Measurements from ENCODE around the gene ESR1. TPM values are rescaled to one million over a fixed set of nuclear protein-coding genes. Genes with fewer than 3 reads are reported as not detected.

The ESR1 gene
- total RNA-seq, 1 experiment from 2014 or later, result not detected

- Histone ChIP-seq H3K36me3 (no peaks in the 10 kb centered on the region), H3K4me3 (no peak overlapping the region), H3K9me3 (replicated peaks) (no peaks in the 10 kb centered on the region), H3K4me1 (replicated peaks) (no peaks in the 10 kb centered on the region), H3K27ac (no peak overlapping the region), H3K27me3 (replicated peaks) (no peaks in the 10 kb centered on the region)
- DNase-seq (ENCODE audit: low read depth in 1 of 2, low spot score in 2 of 2), result no peak
Observed at GRCh38 chr6:152034631-152035030, 227.1 kb downstream of the ESR1 start.

GRCh38 chr6:152046118-152046517 is 238.6 kb downstream of the ESR1 start:
- Histone ChIP-seq H3K36me3 (no peaks in the 10 kb centered on the region), H3K4me1 (replicated peaks) (no peaks in the 10 kb centered on the region), H3K27me3 (replicated peaks) (no peaks in the 10 kb centered on the region), H3K9me3 (replicated peaks) (no peaks in the 10 kb centered on the region), H3K27ac (no peak overlapping the region), H3K4me3 (no peak overlapping the region)
- DNase-seq (ENCODE audit: low read depth in 1 of 2, low spot score in 2 of 2), result no peak

- Histone ChIP-seq H3K27me3 (replicated peaks) (no peaks in the 10 kb centered on the region), H3K9me3 (replicated peaks) (no peaks in the 10 kb centered on the region), H3K36me3 (no peaks in the 10 kb centered on the region), H3K4me1 (replicated peaks) (no peaks in the 10 kb centered on the region), H3K4me3 (no peak overlapping the region), H3K27ac (no peak overlapping the region)
- no peak for DNase-seq (ENCODE audit: low read depth in 1 of 2, low spot score in 2 of 2)
Observed at GRCh38 chr6:152048921-152049320, 241.4 kb downstream of the ESR1 start.

- Histone ChIP-seq H3K9me3 (replicated peaks) (no peaks in the 10 kb centered on the region), H3K4me1 (replicated peaks) (no peaks in the 10 kb centered on the region), H3K36me3 (no peaks in the 10 kb centered on the region), H3K27ac (no peak overlapping the region), H3K4me3 (no peak overlapping the region), H3K27me3 (replicated peaks) (no peaks in the 10 kb centered on the region)
- DNase-seq (ENCODE audit: low read depth in 1 of 2, low spot score in 2 of 2), result no peak
Observed at GRCh38 chr6:152049502-152049901, 242.0 kb downstream of the ESR1 start.

- Histone ChIP-seq H3K27ac (no peak overlapping the region), H3K4me1 (replicated peaks) (no peaks in the 10 kb centered on the region), H3K36me3 (no peaks in the 10 kb centered on the region), H3K9me3 (replicated peaks) (no peaks in the 10 kb centered on the region), H3K4me3 (no peak overlapping the region), H3K27me3 (replicated peaks) (no peaks in the 10 kb centered on the region)
- DNase-seq (ENCODE audit: low read depth in 1 of 2, low spot score in 2 of 2), result no peak
Observed at GRCh38 chr6:152050451-152051195, 243.1 kb downstream of the ESR1 start.

- no peaks in the 10 kb centered on the region for H3K36me3 ChIP-seq
- no peak for DNase-seq (ENCODE audit: low read depth in 1 of 2, low spot score in 2 of 2)
- H3K4me1 ChIP-seq (replicated peaks), result no peaks in the 10 kb centered on the region
- no peak overlapping the region for H3K4me3 ChIP-seq
- no peaks in the 10 kb centered on the region for H3K9me3 ChIP-seq (replicated peaks)
- H3K27me3 ChIP-seq (replicated peaks), result no peaks in the 10 kb centered on the region
- H3K27ac ChIP-seq, result no peak overlapping the region
Observed at GRCh38 chr6:152052061-152052460, 244.6 kb downstream of the ESR1 start.

GRCh38 chr6:152053332-152053731 is 245.8 kb downstream of the ESR1 start:
- DNase-seq (ENCODE audit: low read depth in 1 of 2, low spot score in 2 of 2), result no peak
- no peaks in the 10 kb centered on the region for H3K9me3 ChIP-seq (replicated peaks)
- no peaks in the 10 kb centered on the region for H3K27me3 ChIP-seq (replicated peaks)
- H3K27ac ChIP-seq, result no peak overlapping the region
- no peak overlapping the region for H3K4me3 ChIP-seq
- no peaks in the 10 kb centered on the region for H3K4me1 ChIP-seq (replicated peaks)
- H3K36me3 ChIP-seq, result no peaks in the 10 kb centered on the region

GRCh38 chr6:152054441-152054840 is 247.0 kb downstream of the ESR1 start:
- H3K9me3 ChIP-seq (replicated peaks), result no peaks in the 10 kb centered on the region
- H3K4me1 ChIP-seq (replicated peaks), result no peaks in the 10 kb centered on the region
- DNase-seq (ENCODE audit: low read depth in 1 of 2, low spot score in 2 of 2), result no peak
- H3K4me3 ChIP-seq, result no peak overlapping the region
- no peaks in the 10 kb centered on the region for H3K36me3 ChIP-seq
- no peak overlapping the region for H3K27ac ChIP-seq
- no peaks in the 10 kb centered on the region for H3K27me3 ChIP-seq (replicated peaks)

- Histone ChIP-seq H3K27me3 (replicated peaks) (no peaks in the 10 kb centered on the region), H3K9me3 (replicated peaks) (no peaks in the 10 kb centered on the region), H3K27ac (no peak overlapping the region), H3K4me1 (replicated peaks) (no peaks in the 10 kb centered on the region), H3K36me3 (no peaks in the 10 kb centered on the region), H3K4me3 (no peak overlapping the region)
- no peak for DNase-seq (ENCODE audit: low read depth in 1 of 2, low spot score in 2 of 2)
Observed at GRCh38 chr6:152055517-152055916, 248.0 kb downstream of the ESR1 start.

GRCh38 chr6:152057832-152058498 is 250.5 kb downstream of the ESR1 start:
- Histone ChIP-seq H3K36me3 (no peaks in the 10 kb centered on the region), H3K27ac (no peak overlapping the region), H3K9me3 (replicated peaks) (no peaks in the 10 kb centered on the region), H3K4me3 (no peak overlapping the region), H3K4me1 (replicated peaks) (no peaks in the 10 kb centered on the region), H3K27me3 (replicated peaks) (no peaks in the 10 kb centered on the region)
- no peak for DNase-seq (ENCODE audit: low read depth in 1 of 2, low spot score in 2 of 2)

GRCh38 chr6:152059909-152060308 is 252.4 kb downstream of the ESR1 start:
- Histone ChIP-seq H3K4me1 (replicated peaks) (no peaks in the 10 kb centered on the region), H3K27me3 (replicated peaks) (no peaks in the 10 kb centered on the region), H3K36me3 (no peaks in the 10 kb centered on the region), H3K27ac (no peak overlapping the region), H3K4me3 (no peak overlapping the region), H3K9me3 (replicated peaks) (no peaks in the 10 kb centered on the region)
- DNase-seq (ENCODE audit: low read depth in 1 of 2, low spot score in 2 of 2), result no peak

- Histone ChIP-seq H3K4me3 (no peak overlapping the region), H3K4me1 (replicated peaks) (no peaks in the 10 kb centered on the region), H3K36me3 (no peaks in the 10 kb centered on the region), H3K9me3 (replicated peaks) (no peaks in the 10 kb centered on the region), H3K27me3 (replicated peaks) (no peaks in the 10 kb centered on the region), H3K27ac (no peak overlapping the region)
- no peak for DNase-seq (ENCODE audit: low read depth in 1 of 2, low spot score in 2 of 2)
Observed at GRCh38 chr6:152062476-152062875, 255.0 kb downstream of the ESR1 start.

GRCh38 chr6:152063170-152063921 is 255.9 kb downstream of the ESR1 start:
- no peaks in the 10 kb centered on the region for H3K36me3 ChIP-seq
- H3K27ac ChIP-seq, result no peak overlapping the region
- H3K4me1 ChIP-seq (replicated peaks), result no peaks in the 10 kb centered on the region
- no peaks in the 10 kb centered on the region for H3K9me3 ChIP-seq (replicated peaks)
- H3K4me3 ChIP-seq, result no peak overlapping the region
- no peak for DNase-seq (ENCODE audit: low read depth in 1 of 2, low spot score in 2 of 2)
- H3K27me3 ChIP-seq (replicated peaks), result no peaks in the 10 kb centered on the region

GRCh38 chr6:152068622-152069261 is 261.3 kb downstream of the ESR1 start:
- H3K9me3 ChIP-seq (replicated peaks), result no peaks in the 10 kb centered on the region
- H3K36me3 ChIP-seq, result no peaks in the 10 kb centered on the region
- no peaks in the 10 kb centered on the region for H3K4me1 ChIP-seq (replicated peaks)
- H3K27ac ChIP-seq, result no peak overlapping the region
- no peaks in the 10 kb centered on the region; the same call in 1 of the 2 replicates for H3K27me3 ChIP-seq (replicated peaks)
- no peak overlapping the region for H3K4me3 ChIP-seq
- no peak for DNase-seq (ENCODE audit: low read depth in 1 of 2, low spot score in 2 of 2)

Data from SJSA1 (cell line).